Mesenteric fat pad (tissue), 1 donor: Measurements from ENCODE around the gene EPG5. TPM values are rescaled to one million over a fixed set of nuclear protein-coding genes. Genes with fewer than 3 reads are reported as not detected.
"Not testable (repeated sequence)": the region's sequence is repeated elsewhere in the genome, so short reads cannot be mapped to it uniquely, and the experiment has no call there.

Experiments used
- DNase-seq: peaks from one replicate; pipeline ENCODE4 v3.0.0-alpha.2; 2020; ENCODE audit warnings: low spot score
- total RNA-seq: library from RNA; stranded (reverse); fragmentation: NEBNext Ultra II Directional; extraction: Animal tissue kit (Norgen Biotek cat#: 25700); gene quantifications from one replicate; pipeline ENCODE4 v1.2.1, GENCODE V29; 2021
- donor health status: DM: yes; HTN: yes; CAD: no.

Gene EPG5
- total RNA-seq, 1 donor from 2014 or later = 22.8 TPM

DNA sequence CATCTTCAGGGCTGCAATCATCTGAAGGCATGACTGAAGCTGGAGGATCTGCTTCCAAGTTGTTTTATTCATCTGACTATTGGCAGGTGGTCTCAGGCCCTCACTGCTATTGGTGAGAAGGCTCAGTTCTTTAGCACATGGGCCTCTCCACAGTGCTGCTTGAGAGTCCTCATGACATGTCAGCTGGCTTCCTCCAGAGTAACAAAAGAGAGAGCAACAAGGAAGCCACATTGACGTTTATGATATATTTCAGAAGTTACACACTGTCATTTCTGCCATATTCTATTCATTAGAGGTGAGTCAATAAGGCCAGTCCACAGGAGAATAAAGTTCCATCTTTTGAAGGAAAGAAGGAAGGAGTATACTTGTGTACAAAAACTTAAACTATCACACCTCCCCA lies 149.6 kb downstream of the EPG5 start:
- DNase-seq = no peak

DNA sequence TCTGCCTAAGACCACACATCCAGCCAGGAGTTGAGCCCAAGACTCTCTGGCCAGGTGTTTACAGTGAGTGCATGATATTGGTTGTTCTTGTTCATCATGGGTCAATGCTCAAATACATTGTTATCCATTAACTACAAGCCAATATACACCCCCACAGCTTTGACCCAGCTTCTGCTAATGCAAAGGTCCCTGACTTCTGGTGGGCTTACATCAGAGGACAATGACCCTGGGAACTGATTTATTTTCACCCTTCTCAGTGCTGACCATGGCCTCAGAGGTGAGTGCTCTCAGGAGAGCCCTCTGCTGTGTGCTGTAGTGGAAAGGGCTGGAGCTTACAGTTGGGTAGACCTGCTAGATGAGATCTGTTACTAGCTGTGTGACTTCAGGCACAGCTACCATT lies 152.4 kb downstream of the EPG5 start:
- not testable (repeated sequence) for DNase-seq

DNA sequence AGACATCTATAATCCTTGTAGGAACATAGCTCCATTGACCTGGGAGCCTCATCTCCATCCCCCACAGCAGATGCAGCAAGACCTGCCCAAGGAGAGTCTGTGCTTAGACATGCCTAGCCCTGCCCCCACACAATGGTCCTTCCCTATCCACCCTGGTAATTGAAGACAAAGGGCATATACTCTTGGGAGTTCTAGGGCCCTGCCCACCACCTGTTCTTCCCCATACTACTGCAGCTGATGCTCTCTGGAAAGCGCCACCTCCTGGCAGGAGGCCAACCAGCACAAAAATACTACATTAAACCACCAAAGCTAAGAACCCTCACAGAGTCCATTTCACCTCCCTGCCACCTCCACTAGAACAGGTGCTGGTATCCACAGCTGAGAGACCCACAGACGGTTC lies 160.0 kb downstream of the EPG5 start:
- not testable (repeated sequence) for DNase-seq

DNA sequence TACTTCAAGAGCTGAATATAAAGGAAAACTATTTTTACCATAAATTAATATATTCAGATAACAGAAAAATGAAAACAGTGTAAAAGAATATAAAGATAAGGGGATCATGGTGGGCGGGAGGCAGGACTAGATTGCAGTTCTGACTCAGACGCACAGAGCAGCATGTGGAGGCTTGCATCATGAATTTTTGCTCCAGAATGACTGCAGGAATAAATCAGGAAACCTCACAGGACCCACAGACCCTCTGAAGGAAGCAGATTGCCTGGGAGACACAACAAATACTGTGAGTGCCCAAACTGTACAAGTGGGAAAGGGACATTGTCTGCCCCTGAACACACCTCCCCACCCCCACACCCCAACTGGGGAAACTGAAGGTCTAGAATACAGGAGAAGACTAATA lies 160.9 kb downstream of the EPG5 start:
- no peak for DNase-seq

DNA sequence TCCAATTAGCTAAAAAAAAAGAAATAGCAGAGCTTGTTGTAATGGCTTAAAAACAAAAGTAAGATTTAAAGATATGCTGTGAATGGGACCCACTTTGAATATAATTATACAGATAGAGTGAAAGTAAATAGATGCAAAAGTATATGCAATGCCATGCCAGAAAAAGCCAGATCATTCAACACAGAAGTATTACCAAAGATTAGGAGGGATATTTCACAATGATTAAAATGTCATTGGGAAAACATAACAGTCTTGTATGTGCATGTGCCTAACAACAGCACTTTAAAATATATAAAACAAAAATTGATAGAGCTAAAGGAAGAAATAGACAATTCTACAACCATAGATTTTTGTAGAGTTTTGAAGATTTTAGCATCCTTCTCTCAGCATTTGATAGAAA lies 161.6 kb downstream of the EPG5 start:
- no peak for DNase-seq

DNA sequence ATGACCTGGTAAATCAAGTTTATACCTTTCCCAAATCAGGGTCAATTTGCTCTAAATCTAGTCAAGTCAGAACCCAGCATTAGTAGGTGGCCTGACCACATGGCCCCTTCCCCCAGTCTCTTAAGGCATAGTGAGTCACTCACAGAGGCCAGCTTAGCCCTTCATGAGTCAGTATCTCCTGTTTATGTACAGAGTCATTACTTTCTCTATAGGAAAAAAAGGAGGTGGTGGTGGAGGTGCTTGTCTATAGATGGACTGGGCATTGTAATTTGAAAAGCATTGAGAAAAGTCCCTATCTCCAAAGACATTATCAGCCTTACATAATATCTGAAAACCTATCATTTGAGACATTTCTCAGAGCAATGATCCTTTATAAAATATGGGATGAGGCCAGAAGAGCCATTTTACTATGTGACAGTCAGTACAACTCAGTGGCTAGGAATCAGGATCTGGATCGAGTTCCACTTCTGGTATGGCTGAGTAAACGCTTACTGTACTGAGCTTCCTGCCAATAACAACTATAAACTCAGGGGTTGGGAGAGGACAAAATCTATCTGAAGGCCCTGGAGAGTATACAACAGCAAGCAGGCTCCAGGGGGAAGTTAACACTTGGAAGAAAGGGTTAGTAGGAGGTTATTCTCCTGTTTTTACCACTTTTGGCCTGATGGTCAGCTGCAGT lies 164.2 kb downstream of the EPG5 start:
- DNase-seq = no peak

DNA sequence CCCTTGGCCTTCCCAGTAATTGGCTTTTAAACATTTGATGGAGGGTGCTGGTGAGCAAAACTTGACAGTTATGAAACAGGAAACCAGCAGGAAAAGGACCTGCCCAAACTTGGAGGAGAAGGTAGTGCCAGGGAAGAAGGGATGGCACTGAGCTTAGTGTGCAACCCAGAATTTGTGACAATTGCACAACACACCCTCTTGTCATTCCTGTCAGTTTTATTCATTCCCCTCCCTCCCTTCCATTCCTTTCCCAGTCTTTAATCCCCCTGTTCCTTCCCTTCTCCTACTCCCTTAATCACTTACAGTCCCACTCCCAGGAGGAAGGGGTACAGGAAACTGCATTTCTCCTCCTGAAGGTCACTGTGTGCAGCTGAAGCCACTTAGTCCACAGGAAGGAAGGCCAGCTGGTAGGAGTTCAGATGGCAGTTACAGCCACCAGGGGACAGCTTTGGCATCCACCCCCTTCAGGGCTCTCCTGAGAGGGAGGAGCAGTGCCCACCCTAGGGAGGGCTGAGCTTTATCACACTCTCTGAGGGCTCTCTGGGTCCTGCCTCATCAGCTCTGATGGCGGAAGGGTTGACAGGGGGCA lies 165.6 kb downstream of the EPG5 start:
- no peak for DNase-seq

Other genes with a start within 250 kb of the EPG5 start
- 1.2 TPM for gene SLC14A1, start 243.1 kb downstream of the EPG5 start, total RNA-seq
- gene SIGLEC15, start 141.7 kb downstream of the EPG5 start, total RNA-seq = 0.32 TPM
- gene PSTPIP2, start 104.9 kb upstream of the EPG5 start, total RNA-seq = 8.8 TPM
- gene ATP5F1A, start 131.0 kb upstream of the EPG5 start, total RNA-seq = 303 TPM
- 13.0 TPM for gene HAUS1, start 137.1 kb upstream of the EPG5 start, total RNA-seq